Heart right ventricle (tissue), 16 donors: Measurements from ENCODE around the gene FAM120A. TPM values are rescaled to one million over a fixed set of nuclear protein-coding genes. Genes with fewer than 3 reads are reported as not detected.

ENCODE experiments used
- ATAC-seq, 8 donors: fragments of 200-7000 bp; cut with Tn5 transposase; one replicate each; pipeline ENCODE4 v1.9.1; 2020; ENCODE audit warnings: mild to moderate bottlenecking in 8 of 8, moderate library complexity in 8 of 8, moderate number of reproducible peaks in 1 of 8
- DNase-seq, 2 donors: peaks; one replicate each; pipeline ENCODE4 v3.0.0-alpha.2; 2020
- H3K27ac ChIP-seq, 10 donors: fragments of 200-600 bp; sonication (generic) in 2 of 10; one replicate each; pipeline versions ENCODE4 v1.5.0 to v1.8.0; 2020 to 2022; ENCODE audit warnings: mild to moderate bottlenecking in 3 of 10
- H3K27me3 ChIP-seq, 7 donors: fragments of 200-600 bp; one replicate each; pipeline ENCODE4 v1.8.0; 2021 to 2022; ENCODE audit warnings: mild to moderate bottlenecking in 2 of 7
- H3K36me3 ChIP-seq, 9 donors: fragments of 200-600 bp; sonication (generic) in 1 of 9; one replicate each; pipeline versions ENCODE4 v1.5.0 to v1.8.0; 2020 to 2022; ENCODE audit warnings: mild to moderate bottlenecking in 2 of 9
- H3K4me1 ChIP-seq, 9 donors: fragments of 200-600 bp; sonication (generic) in 1 of 9; one replicate each; pipeline versions ENCODE4 v1.5.0 to v1.8.0; 2020 to 2022; ENCODE audit warnings: mild to moderate bottlenecking in 4 of 9
- H3K4me3 ChIP-seq, 10 donors: fragments of 200-600 bp; sonication (generic) in 2 of 10; one replicate each; pipeline versions ENCODE4 v1.5.0 to v1.8.0; 2020 to 2022; ENCODE audit warnings: mild to moderate bottlenecking in 7 of 10, moderate library complexity in 2 of 10
- H3K9me3 ChIP-seq, 11 donors: fragments of 200-600 bp in 10 of 11; sonication (generic) in 2 of 11; one replicate each; pipeline versions ENCODE4 v1.5.0 to v1.8.0; 2013 to 2022; ENCODE audit warnings: mild to moderate bottlenecking in 2 of 11, control low read depth in 1 of 11, moderate library complexity in 1 of 11
- WGBS, 2 donors: extraction: QIAGEN DNeasy Blood & Tissue Kit; methylation state at CpG; one replicate each; pipeline ENCODE4 v1.1.7; 2013; ENCODE audit warnings: inconsistent platforms in 1 of 2; 5-methylcytosine and 5-hydroxymethylcytosine counted together
- intact Hi-C, 10 donors: fragments of 100-400 bp; cut with DNase I; formaldehyde crosslinking; loops; one replicate each; pipeline versions ENCODE4 v1.11.1 to v1.14.2; 2022
- polyA plus RNA-seq, 2 donors: library from polyadenylated mRNA; stranded (reverse); fragments of 200-250 nt; gene quantifications; one replicate each; pipeline ENCODE4 v1.2.3, GENCODE V29; 2013
- total RNA-seq, 10 donors: library from RNA; stranded (reverse); fragmentation: NEBNext Ultra II Directional in 3 of 10; extraction: Animal tissue kit (Norgen Biotek cat#: 25700) in 3 of 10; gene quantifications; one replicate each; pipeline versions ENCODE4 v1.2.1 to v1.2.4, GENCODE V29; 2021 to 2023
- TF ChIP-seq, protein P1 (sequence below), 9 donors: fragments of 200-600 bp; sonication (generic) in 2 of 9; IDR thresholded peaks; one replicate each; pipeline versions ENCODE4 v1.5.0 to v1.8.0; 2021 to 2022; ENCODE audit warnings: antibody characterized with exemption in 9 of 9, mild to moderate bottlenecking in 5 of 9, moderate library complexity in 1 of 9
- donor health status: Arrhythmogenic right ventricular cardiomyopathy.
- donor health status: ischemic (EF 13 %, LVEDD 7.1; RV severe dilation, severe dysfunction).
- donor health status: healthy with polysubstance abuse.
- donor health status: DM: no; HTN: yes; CAD: no.
- donor health status: DM: no; HTN: no; CAD: no.
- donor health status: ischemic (EF 25% LVEDD 6.9; RV normal size, moderate dysfunction).
- donor health status: ischemic (EF 25% LVEDD 5.7; RV mildly dilated, moderate dysfunction).
- donor health status: healthy.
- donor health status: DM: yes; HTN: yes; CAD: no.
- donor health status: Ischemic cardiomyopathy.
- donor health status: ischemic (EF 35%, LVEDD 5.7; RV mildly dilated, moderate dysfunction).
- donor health status: nonischemic (EF 11% LVEDD 7.7; RV severe dilation, severe dysfunction).
- donor health status: DM: yes; HTN: yes; CAD: no.
- donor health status: PGD.
- donor health status: ischemic (EF 29% LVEDD 5.4; RV normal size, mild dysfunction).
- donor health status: nonischemic (EF 23%, LVEDD 6.1; RV moderate dilation, normal function).

Gene FAM120A
- total and polyA plus RNA-seq, 12 donors, result 42.2 to 126 (median 104) TPM

DNA sequence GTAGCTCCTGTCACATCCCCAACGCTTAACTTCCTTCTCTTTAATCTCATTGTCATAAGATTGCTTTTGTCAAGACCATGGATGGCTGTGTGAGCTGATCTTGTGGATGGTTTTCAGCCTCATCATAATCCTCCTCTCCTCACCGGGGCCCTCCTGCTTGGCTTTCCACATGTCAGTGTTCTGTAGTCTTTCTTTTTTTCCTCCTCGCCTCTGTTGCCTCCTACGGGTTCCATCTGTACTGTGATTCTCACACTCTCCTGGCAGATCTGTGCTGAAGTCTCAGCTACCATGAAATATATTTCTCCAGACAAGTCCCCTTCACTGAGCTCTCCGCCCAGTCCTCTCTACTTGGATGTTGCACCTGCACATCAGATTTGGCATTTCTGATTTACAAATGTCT, 36.8 kb downstream of the FAM120A start:
- DNase-seq, result no peak
- 97 to 99% methylated on average over 5 of the region's 5 CpGs for whole genome bisulfite sequencing, 2 donors

DNA sequence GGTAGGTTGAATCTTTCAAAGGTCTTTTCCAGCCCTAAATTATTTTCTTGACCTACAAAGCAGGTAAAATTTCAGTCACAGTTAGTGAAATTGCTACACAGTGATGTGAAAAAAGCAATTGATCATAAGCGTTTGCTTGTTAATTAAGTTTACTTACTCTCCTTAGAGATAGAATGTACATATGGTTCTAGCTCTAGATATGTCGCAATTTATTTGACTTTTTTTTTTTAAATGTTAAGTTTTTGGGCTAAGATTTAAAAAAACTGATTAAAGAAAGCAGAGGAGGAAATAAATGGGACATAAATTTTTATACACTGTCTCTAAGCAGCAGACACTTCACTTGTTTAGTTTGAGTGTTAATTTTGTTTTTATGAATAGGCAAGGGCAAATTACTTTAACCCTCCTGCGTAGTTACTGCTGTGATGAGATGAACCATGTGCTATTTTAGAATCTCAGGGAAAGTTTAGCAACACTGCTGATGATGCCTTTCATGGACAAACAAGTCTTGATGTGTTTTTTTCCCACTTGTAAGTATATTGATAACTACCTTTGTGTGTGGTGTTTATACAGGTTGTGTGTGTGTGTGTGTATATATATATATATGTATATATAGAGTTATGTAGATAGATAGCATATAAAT, 40.2 kb downstream of the FAM120A start:
- Histone ChIP-seq H3K36me3 (peaks cover 0 to 59% (median 0%) of the 10 kb centered on the region in 9 donors), H3K27me3 (no peaks in the 10 kb centered on the region), H3K27ac (peak overlapping the region in 1 of 10 donors; percentile 13), H3K4me1 (peaks cover 0 to 61% (median 32%) of the 10 kb centered on the region in 9 donors), H3K9me3 (no peaks in the 10 kb centered on the region), H3K4me3 (no peak overlapping the region)
- peak in 2 of 8 donors; percentile 41 to 46 for ATAC-seq
- intact Hi-C loops, result no loop called here
- TF ChIP-seq, protein P1, sequence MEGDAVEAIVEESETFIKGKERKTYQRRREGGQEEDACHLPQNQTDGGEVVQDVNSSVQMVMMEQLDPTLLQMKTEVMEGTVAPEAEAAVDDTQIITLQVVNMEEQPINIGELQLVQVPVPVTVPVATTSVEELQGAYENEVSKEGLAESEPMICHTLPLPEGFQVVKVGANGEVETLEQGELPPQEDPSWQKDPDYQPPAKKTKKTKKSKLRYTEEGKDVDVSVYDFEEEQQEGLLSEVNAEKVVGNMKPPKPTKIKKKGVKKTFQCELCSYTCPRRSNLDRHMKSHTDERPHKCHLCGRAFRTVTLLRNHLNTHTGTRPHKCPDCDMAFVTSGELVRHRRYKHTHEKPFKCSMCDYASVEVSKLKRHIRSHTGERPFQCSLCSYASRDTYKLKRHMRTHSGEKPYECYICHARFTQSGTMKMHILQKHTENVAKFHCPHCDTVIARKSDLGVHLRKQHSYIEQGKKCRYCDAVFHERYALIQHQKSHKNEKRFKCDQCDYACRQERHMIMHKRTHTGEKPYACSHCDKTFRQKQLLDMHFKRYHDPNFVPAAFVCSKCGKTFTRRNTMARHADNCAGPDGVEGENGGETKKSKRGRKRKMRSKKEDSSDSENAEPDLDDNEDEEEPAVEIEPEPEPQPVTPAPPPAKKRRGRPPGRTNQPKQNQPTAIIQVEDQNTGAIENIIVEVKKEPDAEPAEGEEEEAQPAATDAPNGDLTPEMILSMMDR (IDR thresholded peaks at IDR 0.05), result no peak
- WGBS, 2 donors, result 80 to 81% methylated on average over 3 of the region's 3 CpGs
- no peak for DNase-seq

More for the DNA sequence above, 36.8 kb downstream of the FAM120A start:
- peaks cover 0 to 77% (median 35%) of the 10 kb centered on the region in 9 donors for H3K4me1 ChIP-seq
- no peak for ATAC-seq
- TF ChIP-seq, protein P1 (IDR thresholded peaks at IDR 0.05), result no peak
- intact Hi-C loops, result no loop called here
- H3K27ac ChIP-seq, result no peak overlapping the region
- H3K36me3 ChIP-seq, result peaks cover 0 to 48% (median 5%) of the 10 kb centered on the region in 9 donors
- H3K9me3 ChIP-seq, result no peaks in the 10 kb centered on the region
- no peaks in the 10 kb centered on the region for H3K27me3 ChIP-seq
- no peak overlapping the region for H3K4me3 ChIP-seq

DNA sequence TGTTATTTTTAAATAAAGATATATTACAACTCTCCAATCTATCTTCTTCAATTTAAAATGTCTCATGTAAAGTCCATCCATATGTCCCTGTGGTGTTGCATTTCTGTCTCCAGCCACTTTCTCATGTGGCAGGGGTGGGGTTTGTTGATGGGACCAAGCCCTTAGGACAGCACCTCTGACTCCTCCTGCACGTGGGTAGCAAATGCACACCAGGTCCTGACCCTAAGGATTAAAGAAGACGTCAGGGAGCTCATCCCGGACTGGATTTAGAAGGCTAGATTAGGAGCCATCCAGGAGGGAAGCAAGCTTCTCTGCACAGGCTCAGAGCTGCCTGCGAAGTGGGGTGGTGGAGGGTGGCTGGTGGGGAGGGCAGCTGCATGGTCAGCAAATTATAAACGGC, 40.8 kb downstream of the FAM120A start:
- intact Hi-C loops, result no loop called here
- Histone ChIP-seq H3K27me3 (no peaks in the 10 kb centered on the region), H3K36me3 (peaks cover 0 to 61% (median 5%) of the 10 kb centered on the region in 9 donors), H3K9me3 (no peaks in the 10 kb centered on the region), H3K27ac (no peak overlapping the region), H3K4me3 (no peak overlapping the region), H3K4me1 (peaks cover 0 to 55% (median 29%) of the 10 kb centered on the region in 9 donors)
- ATAC-seq (peak in 4 of 8 donors; percentile 22 to 46 (median 32)), DNase-seq (no peak)
- WGBS, 2 donors, result 33 to 46% methylated on average over 5 of the region's 5 CpGs
- TF ChIP-seq, protein P1 (IDR thresholded peaks at IDR 0.05), result no peak

DNA sequence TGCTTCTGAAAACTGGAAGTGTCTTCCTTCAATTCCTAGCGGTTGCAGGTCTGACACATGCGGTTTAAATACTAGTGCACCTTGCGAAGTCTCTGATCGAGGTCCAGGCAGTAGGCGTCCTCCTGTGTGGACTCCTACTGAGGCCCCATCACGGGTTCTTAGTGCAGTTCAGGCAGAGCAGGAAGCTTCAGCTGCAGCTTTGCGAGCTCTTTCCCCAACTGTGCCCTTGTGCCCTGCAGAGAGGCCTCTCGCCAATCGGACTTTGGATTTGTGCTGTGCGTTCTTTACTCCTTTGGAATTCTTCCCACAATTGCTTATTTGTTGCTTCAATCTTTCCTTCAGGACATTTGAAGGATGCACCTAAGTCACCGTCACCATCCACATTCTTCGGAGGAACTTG, 42.5 kb downstream of the FAM120A start:
- Histone ChIP-seq H3K27me3 (no peaks in the 10 kb centered on the region), H3K27ac (no peak overlapping the region), H3K9me3 (no peaks in the 10 kb centered on the region), H3K4me1 (peaks cover 0 to 47% (median 29%) of the 10 kb centered on the region in 9 donors), H3K36me3 (peaks cover 0 to 66% (median 15%) of the 10 kb centered on the region in 9 donors), H3K4me3 (no peak overlapping the region)
- intact Hi-C loops, result no loop called here
- TF ChIP-seq, protein P1 (IDR thresholded peaks at IDR 0.05), result no peak
- 97 to 98% methylated on average over 12 of the region's 12 CpGs for WGBS, 2 donors
- DNase-seq, result no peak
- no peak for ATAC-seq
